ENCODE results near the gene ZNF256. TPM values are rescaled to one million over a fixed set of nuclear protein-coding genes. Genes with fewer than 3 reads are reported as not detected.

Gene ZNF256
- total and polyA plus RNA-seq, 10 of the 15 experiments (the other 5 are each of a cell fraction or from before 2014, with no cell fraction given), result 1.0 to 7.5 (median 4.3) TPM

DNA sequence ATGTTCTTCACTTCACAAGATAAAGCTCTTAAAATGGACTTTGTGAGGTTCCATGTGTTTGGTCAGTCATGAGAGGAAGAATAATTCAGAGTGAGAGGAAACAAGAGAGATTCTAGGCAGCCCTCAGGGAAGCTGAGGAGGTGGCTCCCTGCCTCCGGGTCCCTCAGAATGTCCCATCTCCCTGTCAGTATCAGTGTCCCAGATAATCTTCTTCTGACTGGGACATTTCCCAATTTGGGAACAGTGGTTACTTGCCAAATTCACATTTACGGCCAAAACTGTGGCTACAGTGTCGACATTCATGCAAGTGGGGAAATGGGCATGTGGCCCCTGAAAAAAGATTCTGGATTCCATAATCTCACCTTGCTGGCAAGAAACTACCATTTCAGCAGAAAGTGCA, 40.1 kb downstream of the ZNF256 start:
- Histone ChIP-seq H3K27ac (ENCODE audit: control insufficient read depth, insufficient read depth) (no peak overlapping the region), H3K4me2 (ENCODE audit: control insufficient read depth, insufficient read depth) (no peak overlapping the region), H4K20me1 (ENCODE audit: control insufficient read depth, insufficient read depth) (no peaks in the 10 kb centered on the region), H3K9me3 (replicated peaks; ENCODE audit: control insufficient read depth, insufficient read depth, low read length) (peaks cover 11% of the 10 kb centered on the region), H2AFZ (ENCODE audit: control insufficient read depth, low read depth, low read length) (no peak overlapping the region), H3K4me1 (ENCODE audit: control insufficient read depth, insufficient read depth, low read length) (no peaks in the 10 kb centered on the region), H3K27me3 (replicated peaks in 1 of 2; ENCODE audit: control insufficient read depth in 2 of 2, insufficient read depth in 2 of 2, low read length in 1 of 2) (no peaks in the 10 kb centered on the region), H3K36me3 (ENCODE audit: control insufficient read depth in 2 of 2, insufficient read depth in 2 of 2, low read length in 1 of 2) (peaks cover 5 to 7% of the 10 kb centered on the region in 2 experiments; a peak in 3 of 4 replicates), H3K9ac (ENCODE audit: control insufficient read depth, insufficient read depth, low read length) (no peak overlapping the region), H3K79me2 (ENCODE audit: control insufficient read depth, insufficient read depth, low read length) (no peaks in the 10 kb centered on the region), H3K4me3 (no peak overlapping the region)
- no peak for FAIRE-seq
- ChIA-PET POLR2A (interaction anchor here (0.8 kb wide), 1 partner anchor 330 kb away, joined by 3 read pairs; no protein-coding TSS in a partner anchor), SMC1A (ENCODE audit: uncharacterized antibody, unreplicated experiment) (no interaction called here), CTCF (interaction anchor here (1.6 kb wide), 1 partner anchor 11 kb away, joined by 3 read pairs; no protein-coding TSS in a partner anchor), RAD21 (ENCODE audit: unreplicated experiment) (no interaction called here)
- WGBS (ENCODE audit: insufficient coverage, insufficient replicate concordance, low lambda C conversion rate, missing lambda C conversion rate), result 100% methylated on average over 3 of the region's 3 CpGs
- in situ Hi-C loops (cut with MboI) (no loop called here), intact Hi-C loops (cut with micrococcal nuclease; ENCODE audit: unreplicated experiment) (no loop called here)
- no TSS peak for BruUV-seq (replicated peaks)
- no peak for ATAC-seq
- DNase-seq (ENCODE audit: low read depth, low spot score), result no peak
- TF ChIP-seq, protein P1, sequence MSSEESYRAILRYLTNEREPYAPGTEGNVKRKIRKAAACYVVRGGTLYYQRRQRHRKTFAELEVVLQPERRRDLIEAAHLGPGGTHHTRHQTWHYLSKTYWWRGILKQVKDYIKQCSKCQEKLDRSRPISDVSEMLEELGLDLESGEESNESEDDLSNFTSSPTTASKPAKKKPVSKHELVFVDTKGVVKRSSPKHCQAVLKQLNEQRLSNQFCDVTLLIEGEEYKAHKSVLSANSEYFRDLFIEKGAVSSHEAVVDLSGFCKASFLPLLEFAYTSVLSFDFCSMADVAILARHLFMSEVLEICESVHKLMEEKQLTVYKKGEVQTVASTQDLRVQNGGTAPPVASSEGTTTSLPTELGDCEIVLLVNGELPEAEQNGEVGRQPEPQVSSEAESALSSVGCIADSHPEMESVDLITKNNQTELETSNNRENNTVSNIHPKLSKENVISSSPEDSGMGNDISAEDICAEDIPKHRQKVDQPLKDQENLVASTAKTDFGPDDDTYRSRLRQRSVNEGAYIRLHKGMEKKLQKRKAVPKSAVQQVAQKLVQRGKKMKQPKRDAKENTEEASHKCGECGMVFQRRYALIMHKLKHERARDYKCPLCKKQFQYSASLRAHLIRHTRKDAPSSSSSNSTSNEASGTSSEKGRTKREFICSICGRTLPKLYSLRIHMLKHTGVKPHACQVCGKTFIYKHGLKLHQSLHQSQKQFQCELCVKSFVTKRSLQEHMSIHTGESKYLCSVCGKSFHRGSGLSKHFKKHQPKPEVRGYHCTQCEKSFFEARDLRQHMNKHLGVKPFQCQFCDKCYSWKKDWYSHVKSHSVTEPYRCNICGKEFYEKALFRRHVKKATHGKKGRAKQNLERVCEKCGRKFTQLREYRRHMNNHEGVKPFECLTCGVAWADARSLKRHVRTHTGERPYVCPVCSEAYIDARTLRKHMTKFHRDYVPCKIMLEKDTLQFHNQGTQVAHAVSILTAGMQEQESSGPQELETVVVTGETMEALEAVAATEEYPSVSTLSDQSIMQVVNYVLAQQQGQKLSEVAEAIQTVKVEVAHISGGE (CRISPR knock-in tag; IDR thresholded peaks at IDR 0.05), result no peak
- TF ChIP-seq HSF1 (IDR thresholded peaks at IDR 0.05; ENCODE audit: low read depth, low read length), result no peak
- TF ChIP-seq, protein P2, sequence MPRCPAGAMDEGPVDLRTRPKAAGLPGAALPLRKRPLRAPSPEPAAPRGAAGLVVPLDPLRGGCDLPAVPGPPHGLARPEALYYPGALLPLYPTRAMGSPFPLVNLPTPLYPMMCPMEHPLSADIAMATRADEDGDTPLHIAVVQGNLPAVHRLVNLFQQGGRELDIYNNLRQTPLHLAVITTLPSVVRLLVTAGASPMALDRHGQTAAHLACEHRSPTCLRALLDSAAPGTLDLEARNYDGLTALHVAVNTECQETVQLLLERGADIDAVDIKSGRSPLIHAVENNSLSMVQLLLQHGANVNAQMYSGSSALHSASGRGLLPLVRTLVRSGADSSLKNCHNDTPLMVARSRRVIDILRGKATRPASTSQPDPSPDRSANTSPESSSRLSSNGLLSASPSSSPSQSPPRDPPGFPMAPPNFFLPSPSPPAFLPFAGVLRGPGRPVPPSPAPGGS (IDR thresholded peaks at IDR 0.05; ENCODE audit: borderline replicate concordance, insufficient read depth, low read depth, low read length, poor library complexity, severe bottlenecking), result no peak
- no peak for TF ChIP-seq SMC3 (IDR thresholded peaks at IDR 0.05; ENCODE audit: borderline replicate concordance, low read length)
- TF ChIP-seq RELA (IDR thresholded peaks at IDR 0.05; ENCODE audit: borderline replicate concordance, partially characterized antibody), result no peak
- TF ChIP-seq ZNF384 (IDR thresholded peaks at IDR 0.05; ENCODE audit: borderline replicate concordance, low read depth, low read length), result no peak
- no peak for TF ChIP-seq EED (IDR thresholded peaks at IDR 0.05; ENCODE audit: low read depth)
- TF ChIP-seq SMAD1 (IDR thresholded peaks at IDR 0.05; ENCODE audit: low read depth, partially characterized antibody), result no peak
- no peak for TF ChIP-seq ZNF274 (IDR thresholded peaks at IDR 0.05; ENCODE audit: insufficient read depth, insufficient read length)
- TF ChIP-seq TCF12 (IDR thresholded peaks at IDR 0.05; ENCODE audit: low read depth, low read length), result no peak
- no peak for TF ChIP-seq SIX5 (IDR thresholded peaks at IDR 0.05; ENCODE audit: low read depth, low read length, severe bottlenecking)
- TF ChIP-seq, protein P3, sequence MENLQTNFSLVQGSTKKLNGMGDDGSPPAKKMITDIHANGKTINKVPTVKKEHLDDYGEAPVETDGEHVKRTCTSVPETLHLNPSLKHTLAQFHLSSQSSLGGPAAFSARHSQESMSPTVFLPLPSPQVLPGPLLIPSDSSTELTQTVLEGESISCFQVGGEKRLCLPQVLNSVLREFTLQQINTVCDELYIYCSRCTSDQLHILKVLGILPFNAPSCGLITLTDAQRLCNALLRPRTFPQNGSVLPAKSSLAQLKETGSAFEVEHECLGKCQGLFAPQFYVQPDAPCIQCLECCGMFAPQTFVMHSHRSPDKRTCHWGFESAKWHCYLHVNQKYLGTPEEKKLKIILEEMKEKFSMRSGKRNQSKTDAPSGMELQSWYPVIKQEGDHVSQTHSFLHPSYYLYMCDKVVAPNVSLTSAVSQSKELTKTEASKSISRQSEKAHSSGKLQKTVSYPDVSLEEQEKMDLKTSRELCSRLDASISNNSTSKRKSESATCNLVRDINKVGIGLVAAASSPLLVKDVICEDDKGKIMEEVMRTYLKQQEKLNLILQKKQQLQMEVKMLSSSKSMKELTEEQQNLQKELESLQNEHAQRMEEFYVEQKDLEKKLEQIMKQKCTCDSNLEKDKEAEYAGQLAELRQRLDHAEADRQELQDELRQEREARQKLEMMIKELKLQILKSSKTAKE (IDR thresholded peaks at IDR 0.05; ENCODE audit: low read depth, poor library complexity, severe bottlenecking), result no peak
- TF ChIP-seq, protein P4, sequence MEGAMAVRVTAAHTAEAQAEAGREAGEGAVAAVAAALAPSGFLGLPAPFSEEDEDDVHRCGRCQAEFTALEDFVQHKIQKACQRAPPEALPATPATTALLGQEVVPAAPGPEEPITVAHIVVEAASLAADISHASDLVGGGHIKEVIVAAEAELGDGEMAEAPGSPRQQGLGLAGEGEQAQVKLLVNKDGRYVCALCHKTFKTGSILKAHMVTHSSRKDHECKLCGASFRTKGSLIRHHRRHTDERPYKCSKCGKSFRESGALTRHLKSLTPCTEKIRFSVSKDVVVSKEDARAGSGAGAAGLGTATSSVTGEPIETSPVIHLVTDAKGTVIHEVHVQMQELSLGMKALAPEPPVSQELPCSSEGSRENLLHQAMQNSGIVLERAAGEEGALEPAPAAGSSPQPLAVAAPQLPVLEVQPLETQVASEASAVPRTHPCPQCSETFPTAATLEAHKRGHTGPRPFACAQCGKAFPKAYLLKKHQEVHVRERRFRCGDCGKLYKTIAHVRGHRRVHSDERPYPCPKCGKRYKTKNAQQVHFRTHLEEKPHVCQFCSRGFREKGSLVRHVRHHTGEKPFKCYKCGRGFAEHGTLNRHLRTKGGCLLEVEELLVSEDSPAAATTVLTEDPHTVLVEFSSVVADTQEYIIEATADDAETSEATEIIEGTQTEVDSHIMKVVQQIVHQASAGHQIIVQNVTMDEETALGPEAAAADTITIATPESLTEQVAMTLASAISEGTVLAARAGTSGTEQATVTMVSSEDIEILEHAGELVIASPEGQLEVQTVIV (IDR thresholded peaks at IDR 0.05; ENCODE audit: borderline replicate concordance, partially characterized antibody), result no peak
